C4-2B (cell line): Measurements from ENCODE around the gene PWP1.

Experiments
- ZFX ChIP-seq: fragments of 450-650 bp; IDR thresholded peaks from 2 replicates; pipeline ENCODE4 v1.6.1; 2017
- TF ChIP-seq, protein P1 (sequence below): fragments of 450-650 bp; conservative IDR thresholded peaks from 2 replicates; pipeline ENCODE4 v1.5.1; 2017; ENCODE audit warnings: mild to moderate bottlenecking

DNA sequence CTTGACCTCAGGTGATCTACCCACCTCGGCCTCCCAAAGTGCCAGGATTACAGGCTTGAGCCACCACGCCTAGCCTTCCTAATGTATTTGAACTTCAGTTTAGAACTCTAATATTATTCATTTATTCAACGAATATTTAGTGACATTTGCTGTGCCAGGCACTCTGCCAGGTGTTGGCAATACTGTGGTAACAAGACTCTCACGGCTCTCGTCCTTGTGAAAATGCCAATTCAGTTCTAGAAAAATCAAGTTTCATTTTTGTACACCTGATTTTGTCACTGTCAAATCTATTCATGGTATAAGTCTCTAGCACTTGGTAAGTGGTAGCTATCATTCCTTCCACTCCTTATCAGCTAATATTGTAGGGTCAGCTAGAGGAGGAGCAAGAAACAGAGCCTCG, 6.3 kb upstream of the PWP1 start:
- TF ChIP-seq, protein P1, sequence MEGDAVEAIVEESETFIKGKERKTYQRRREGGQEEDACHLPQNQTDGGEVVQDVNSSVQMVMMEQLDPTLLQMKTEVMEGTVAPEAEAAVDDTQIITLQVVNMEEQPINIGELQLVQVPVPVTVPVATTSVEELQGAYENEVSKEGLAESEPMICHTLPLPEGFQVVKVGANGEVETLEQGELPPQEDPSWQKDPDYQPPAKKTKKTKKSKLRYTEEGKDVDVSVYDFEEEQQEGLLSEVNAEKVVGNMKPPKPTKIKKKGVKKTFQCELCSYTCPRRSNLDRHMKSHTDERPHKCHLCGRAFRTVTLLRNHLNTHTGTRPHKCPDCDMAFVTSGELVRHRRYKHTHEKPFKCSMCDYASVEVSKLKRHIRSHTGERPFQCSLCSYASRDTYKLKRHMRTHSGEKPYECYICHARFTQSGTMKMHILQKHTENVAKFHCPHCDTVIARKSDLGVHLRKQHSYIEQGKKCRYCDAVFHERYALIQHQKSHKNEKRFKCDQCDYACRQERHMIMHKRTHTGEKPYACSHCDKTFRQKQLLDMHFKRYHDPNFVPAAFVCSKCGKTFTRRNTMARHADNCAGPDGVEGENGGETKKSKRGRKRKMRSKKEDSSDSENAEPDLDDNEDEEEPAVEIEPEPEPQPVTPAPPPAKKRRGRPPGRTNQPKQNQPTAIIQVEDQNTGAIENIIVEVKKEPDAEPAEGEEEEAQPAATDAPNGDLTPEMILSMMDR = no peak
- no peak for TF ChIP-seq ZFX
